Measurements from ENCODE around the gene SRGAP3.

DNA sequence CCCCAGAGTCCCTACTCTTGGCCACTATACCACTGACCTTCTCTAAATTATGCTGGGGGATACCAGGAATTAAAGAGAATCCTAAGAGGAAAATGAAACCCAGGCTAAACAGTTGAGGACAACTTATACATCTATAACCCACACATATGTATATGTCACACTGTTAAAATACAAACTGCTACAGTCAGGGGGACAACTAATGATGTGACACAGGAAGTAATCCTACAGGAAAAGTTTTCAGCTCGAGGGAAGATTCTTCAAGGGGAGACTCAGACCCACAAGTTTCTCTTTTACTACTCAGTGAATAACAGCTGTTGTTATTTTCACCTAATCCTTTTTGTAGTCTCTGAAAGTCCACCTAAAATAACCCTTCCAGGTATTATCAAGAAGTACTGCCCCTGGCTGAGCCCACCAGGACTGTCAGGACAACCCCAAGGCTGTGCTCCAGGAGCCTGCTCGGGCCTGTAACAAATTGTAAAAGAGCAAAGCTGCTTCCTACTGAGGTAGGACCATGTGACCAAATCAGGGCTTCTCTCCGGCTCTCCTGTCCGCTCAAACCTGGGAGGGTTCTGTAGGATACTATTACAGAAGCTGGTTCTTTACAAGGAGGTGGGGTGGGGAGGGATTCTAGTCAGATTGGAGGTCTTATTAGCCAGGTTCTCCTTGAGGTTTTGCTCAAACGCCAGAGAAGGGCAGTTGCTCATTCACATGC lies 91.6 kb downstream of the SRGAP3 start:
- no peak for TF ChIP-seq POLR2A (IDR thresholded peaks at IDR 0.05)
- TF ChIP-seq, protein P1, sequence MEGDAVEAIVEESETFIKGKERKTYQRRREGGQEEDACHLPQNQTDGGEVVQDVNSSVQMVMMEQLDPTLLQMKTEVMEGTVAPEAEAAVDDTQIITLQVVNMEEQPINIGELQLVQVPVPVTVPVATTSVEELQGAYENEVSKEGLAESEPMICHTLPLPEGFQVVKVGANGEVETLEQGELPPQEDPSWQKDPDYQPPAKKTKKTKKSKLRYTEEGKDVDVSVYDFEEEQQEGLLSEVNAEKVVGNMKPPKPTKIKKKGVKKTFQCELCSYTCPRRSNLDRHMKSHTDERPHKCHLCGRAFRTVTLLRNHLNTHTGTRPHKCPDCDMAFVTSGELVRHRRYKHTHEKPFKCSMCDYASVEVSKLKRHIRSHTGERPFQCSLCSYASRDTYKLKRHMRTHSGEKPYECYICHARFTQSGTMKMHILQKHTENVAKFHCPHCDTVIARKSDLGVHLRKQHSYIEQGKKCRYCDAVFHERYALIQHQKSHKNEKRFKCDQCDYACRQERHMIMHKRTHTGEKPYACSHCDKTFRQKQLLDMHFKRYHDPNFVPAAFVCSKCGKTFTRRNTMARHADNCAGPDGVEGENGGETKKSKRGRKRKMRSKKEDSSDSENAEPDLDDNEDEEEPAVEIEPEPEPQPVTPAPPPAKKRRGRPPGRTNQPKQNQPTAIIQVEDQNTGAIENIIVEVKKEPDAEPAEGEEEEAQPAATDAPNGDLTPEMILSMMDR (IDR thresholded peaks at IDR 0.05), result no peak
